Smooth muscle cell (in vitro differentiated cells): ENCODE results near the gene TP53BP2. TPM values are rescaled to one million over a fixed set of nuclear protein-coding genes. Genes with fewer than 3 reads are reported as not detected.

Source experiments
- DNase-seq: peaks from one replicate; lab custom pipeline; 2025; ENCODE audit not compliant: unreplicated experiment; lab: John Stamatoyannopoulos, UW
- H2AFZ ChIP-seq: fragments of 200-600 bp; sonication (generic); 2 replicates; pipeline ENCODE4 v1.6.0; 2016; ENCODE audit warnings: antibody characterized with exemption, low read depth, mild to moderate bottlenecking
- H3F3A ChIP-seq: fragments of 200-600 bp; sonication (generic); 2 replicates; pipeline ENCODE4 v1.6.0; 2017; ENCODE audit warnings: antibody characterized with exemption, low read depth
- H3K27ac ChIP-seq: fragments of 200-600 bp; sonication (generic); 2 replicates; pipeline ENCODE4 v1.5.1; 2016; ENCODE audit warnings: low read depth, mild to moderate bottlenecking
- H3K27me3 ChIP-seq: fragments of 200-600 bp; sonication (generic); 2 replicates; pipeline ENCODE4 v1.6.1; 2016; ENCODE audit warnings: low read depth, mild to moderate bottlenecking
- H3K36me3 ChIP-seq: fragments of 200-600 bp; sonication (generic); 2 replicates; pipeline ENCODE4 v1.5.1; 2016; ENCODE audit warnings: low read depth
- H3K4me1 ChIP-seq: fragments of 200-600 bp; sonication (generic); 2 replicates; pipeline ENCODE4 v1.5.1; 2016; ENCODE audit warnings: low read depth
- H3K4me2 ChIP-seq: fragments of 200-600 bp; sonication (generic); 2 replicates; pipeline ENCODE4 v1.6.0; 2016; ENCODE audit warnings: mild to moderate bottlenecking
- H3K4me3 ChIP-seq: fragments of 200-600 bp; sonication (generic); 2 replicates; pipeline ENCODE4 v1.5.1; 2016; ENCODE audit warnings: mild to moderate bottlenecking
- H3K79me2 ChIP-seq: fragments of 200-600 bp; sonication (generic); 2 replicates; pipeline ENCODE4 v1.6.0; 2016; ENCODE audit warnings: low read depth, mild to moderate bottlenecking
- H3K9ac ChIP-seq: fragments of 200-600 bp; sonication (generic); 2 replicates; pipeline ENCODE4 v1.6.0; 2016; ENCODE audit warnings: low read depth
- H3K9me3 ChIP-seq: fragments of 200-600 bp; sonication (generic); replicated peaks from 2 replicates; pipeline ENCODE4 v1.5.1; 2016; ENCODE audit warnings: low read depth
- H4K20me1 ChIP-seq: fragments of 200-600 bp; sonication (generic); 2 replicates; pipeline ENCODE4 v1.6.0; 2016; ENCODE audit warnings: low read depth
- CTCF ChIP-seq: fragments of 200-600 bp; sonication (generic); IDR thresholded peaks from 2 replicates; pipeline ENCODE4 v1.5.1; 2017; ENCODE audit warnings: borderline replicate concordance, mild to moderate bottlenecking, antibody characterized with exemption; ENCODE audit not compliant: insufficient read depth, poor library complexity, severe bottlenecking
- WGBS: methylation state at CpG from one replicate; pipeline ENCODE4 v1.1.7; 2016; ENCODE audit warnings: low lambda C conversion rate; 5-methylcytosine and 5-hydroxymethylcytosine counted together
- polyA plus RNA-seq: library from polyadenylated mRNA; unstranded; fragments of >200 nt; fragmentation: Nextera tagmentation; extraction: Ambion mirVana; gene quantifications from 2 replicates; pipeline ENCODE4 v1.2.1, GENCODE V29; 2016
- total RNA-seq: library from RNA; depleted of rRNA; stranded (reverse); fragments of >200 nt; gene quantifications from 2 replicates; pipeline ENCODE4 v1.2.3, GENCODE V29; 2014

TP53BP2 gene
- total and polyA plus RNA-seq, 2 experiments from 2014 or later, result 11.8 to 30.8 TPM

- WGBS, result 97% methylated on average over 5 of the region's 5 CpGs
- H3K79me2 ChIP-seq, result peaks cover 4% of the 10 kb centered on the region
- peaks cover 25% of the 10 kb centered on the region for H3K36me3 ChIP-seq
- H4K20me1 ChIP-seq, result no peaks in the 10 kb centered on the region
- H3K9me3 ChIP-seq, result no peaks in the 10 kb centered on the region
- H3K4me1 ChIP-seq, result no peaks in the 10 kb centered on the region
- H2AFZ ChIP-seq, result no peak overlapping the region
- H3K4me3 ChIP-seq, result no peak overlapping the region
- H3K9ac ChIP-seq, result no peak overlapping the region
- no peak overlapping the region for H3K27ac ChIP-seq
- TF ChIP-seq CTCF, result no peak
- no peak for DNase-seq
- H3K4me2 ChIP-seq, result no peak overlapping the region
- no peaks in the 10 kb centered on the region for H3K27me3 ChIP-seq
- peaks cover 1% of the 10 kb centered on the region for H3F3A ChIP-seq
Measured at GRCh38 chr1:223763881-223764280, 81.9 kb downstream of the TP53BP2 start.

GRCh38 chr1:223763251-223763650 lies 82.5 kb downstream of the TP53BP2 start:
- peaks cover 25% of the 10 kb centered on the region for H3K36me3 ChIP-seq

GRCh38 chr1:223761411-223761810 lies 84.3 kb downstream of the TP53BP2 start:
- Histone ChIP-seq H3K4me2 (no peak overlapping the region), H3K9ac (no peak overlapping the region), H2AFZ (no peak overlapping the region), H3K4me1 (no peaks in the 10 kb centered on the region), H3K27ac (no peak overlapping the region), H4K20me1 (no peaks in the 10 kb centered on the region), H3K36me3 (peaks cover 25% of the 10 kb centered on the region), H3K4me3 (no peak overlapping the region), H3K79me2 (peaks cover 2% of the 10 kb centered on the region), H3K27me3 (no peaks in the 10 kb centered on the region), H3F3A (no peaks in the 10 kb centered on the region), H3K9me3 (no peaks in the 10 kb centered on the region)
- WGBS, result 90% methylated on average over 7 of the region's 7 CpGs
- no peak for DNase-seq
- no peak for TF ChIP-seq CTCF

More at GRCh38 chr1:223763251-223763650, 82.5 kb downstream of the TP53BP2 start:
- Histone ChIP-seq H2AFZ (no peak overlapping the region), H4K20me1 (no peaks in the 10 kb centered on the region), H3K27me3 (no peaks in the 10 kb centered on the region), H3K9me3 (no peaks in the 10 kb centered on the region), H3K9ac (no peak overlapping the region), H3F3A (no peaks in the 10 kb centered on the region), H3K79me2 (peaks cover 4% of the 10 kb centered on the region), H3K4me2 (no peak overlapping the region), H3K4me1 (no peaks in the 10 kb centered on the region), H3K4me3 (no peak overlapping the region), H3K27ac (no peak overlapping the region)
- no peak for DNase-seq
- WGBS, result 97% methylated on average over 5 of the region's 5 CpGs
- TF ChIP-seq CTCF, result no peak

GRCh38 chr1:223760833-223761232 lies 84.9 kb downstream of the TP53BP2 start:
- Histone ChIP-seq H3K4me2 (no peak overlapping the region), H3K4me3 (no peak overlapping the region), H3K9ac (no peak overlapping the region), H3K27ac (no peak overlapping the region), H3K36me3 (peaks cover 21% of the 10 kb centered on the region), H3K9me3 (no peaks in the 10 kb centered on the region), H2AFZ (no peak overlapping the region), H3K79me2 (no peaks in the 10 kb centered on the region), H3F3A (no peaks in the 10 kb centered on the region), H3K4me1 (no peaks in the 10 kb centered on the region), H3K27me3 (no peaks in the 10 kb centered on the region), H4K20me1 (no peaks in the 10 kb centered on the region)
- DNase-seq, result no peak
- TF ChIP-seq CTCF, result no peak
- 94% methylated on average over 6 of the region's 6 CpGs for WGBS
